ENCODE data around the gene FBLN1.
"Not testable (repeated sequence)": the region's sequence is repeated elsewhere in the genome, so short reads cannot be mapped to it uniquely, and the experiment has no call there.

GRCh38 chr22:45591633-45592213 is 89.0 kb downstream of the FBLN1 start:
- TF ChIP-seq CREB5 (CRISPR knock-in tag; IDR thresholded peaks at IDR 0.05; ENCODE audit: low read depth); GLIS3 (CRISPR knock-in tag; IDR thresholded peaks at IDR 0.05); OSR1 (CRISPR knock-in tag; IDR thresholded peaks at IDR 0.05); PATZ1 (CRISPR knock-in tag; IDR thresholded peaks at IDR 0.05; ENCODE audit: borderline replicate concordance); RARB (CRISPR knock-in tag; IDR thresholded peaks at IDR 0.05); ZNF8 (CRISPR knock-in tag; IDR thresholded peaks at IDR 0.05); CSDC2 (CRISPR knock-in tag; IDR thresholded peaks at IDR 0.05); ZNF565 (CRISPR knock-in tag; conservative IDR thresholded peaks at IDR 0.05; ENCODE audit: low read depth); TSHZ2 (CRISPR knock-in tag; IDR thresholded peaks at IDR 0.05); ZFP30 (CRISPR knock-in tag; IDR thresholded peaks at IDR 0.05); ZNF70 (CRISPR knock-in tag; IDR thresholded peaks at IDR 0.05); ZFP3 (CRISPR knock-in tag; IDR thresholded peaks at IDR 0.05); ZC3H10 (CRISPR knock-in tag; IDR thresholded peaks at IDR 0.05); ISL1 (CRISPR knock-in tag; IDR thresholded peaks at IDR 0.05): not testable (repeated sequence)
